GM21515 (cell line): ENCODE data around the gene RAP1GDS1.
A peak's percentile ranks its signal among the peaks of the same experiment; 100 is the strongest.

ENCODE experiments used
- ATAC-seq: cut with Tn5 transposase; IDR thresholded peaks from one replicate; pipeline ENCODE4 v1.9.1; 2021; ENCODE audit not compliant: unreplicated experiment

The RAP1GDS1 gene

GRCh38 chr4:98260579-98261404 lies at the start of gene RAP1GDS1:
TSS of gene RAP1GDS1 (plus strand) at chr4:98261384. CDS start at chr4:98261566, 182 bp downstream.
- peak; percentile 93 for ATAC-seq

- no peak for ATAC-seq
These were observed 38.9 kb upstream of the RAP1GDS1 start for GRCh38 chr4:98222306-98222705.

- no peak for ATAC-seq
These were observed 34.8 kb upstream of the RAP1GDS1 start for GRCh38 chr4:98226396-98226795.

- no peak for ATAC-seq
These were observed 30.2 kb upstream of the RAP1GDS1 start for GRCh38 chr4:98230961-98231360.

GRCh38 chr4:98232202-98232601 lies 29.0 kb upstream of the RAP1GDS1 start:
- no peak for ATAC-seq

- no peak for ATAC-seq
These were observed 24.0 kb upstream of the RAP1GDS1 start for GRCh38 chr4:98237204-98237603.

- ATAC-seq: no peak
These were observed 19.1 kb upstream of the RAP1GDS1 start for GRCh38 chr4:98242063-98242462.

- no peak for ATAC-seq
These were observed 18.6 kb upstream of the RAP1GDS1 start for GRCh38 chr4:98242538-98242937.

- no peak for ATAC-seq
These were observed 16.0 kb upstream of the RAP1GDS1 start for GRCh38 chr4:98245226-98245625.

GRCh38 chr4:98248934-98249333 lies 12.2 kb upstream of the RAP1GDS1 start:
- ATAC-seq: no peak

- no peak for ATAC-seq
These were observed 11.4 kb upstream of the RAP1GDS1 start for GRCh38 chr4:98249831-98250230.

- ATAC-seq: no peak
These were observed 7.7 kb upstream of the RAP1GDS1 start for GRCh38 chr4:98253499-98253898.

- ATAC-seq: peak; percentile 12
These were observed 1.1 kb upstream of the RAP1GDS1 start for GRCh38 chr4:98260047-98260578.

GRCh38 chr4:98261405-98262291 lies 464 bp downstream of the RAP1GDS1 start:
- ATAC-seq: peak; percentile 25

GRCh38 chr4:98262431-98262830 lies 1.2 kb downstream of the RAP1GDS1 start:
- ATAC-seq: no peak

- no peak for ATAC-seq
These were observed 6.3 kb downstream of the RAP1GDS1 start for GRCh38 chr4:98267498-98267897.

- ATAC-seq: no peak
These were observed 14.0 kb downstream of the RAP1GDS1 start for GRCh38 chr4:98275145-98275544.

- ATAC-seq: no peak
These were observed 22.3 kb downstream of the RAP1GDS1 start for GRCh38 chr4:98283219-98284189.

- ATAC-seq: no peak
These were observed 23.5 kb downstream of the RAP1GDS1 start for GRCh38 chr4:98284640-98285046.

- no peak for ATAC-seq
These were observed 24.5 kb downstream of the RAP1GDS1 start for GRCh38 chr4:98285676-98286075.
